ENCODE measurements around the gene SGMS1.

SGMS1 gene

GRCh38 chr10:50395851-50396250 lies 227.9 kb downstream of the SGMS1 start:
- Histone ChIP-seq H3K9me3 (ENCODE audit: control insufficient read depth, low read length) (no peaks in the 10 kb centered on the region), H3K4me1 (ENCODE audit: control insufficient read depth, insufficient read depth, low read depth, low read length) (peaks cover 3% of the 10 kb centered on the region), H2AK5ac (ENCODE audit: low read length, severe bottlenecking) (no peak overlapping the region), H3K27me3 (ENCODE audit: control insufficient read depth in 1 of 2, insufficient read depth in 1 of 2, low read length in 2 of 2) (no peaks in the 10 kb centered on the region), H2AFZ (ENCODE audit: low read depth, low read length) (no peak overlapping the region), H2BK120ac (ENCODE audit: low read depth, low read length) (no peak overlapping the region), H3K4me2 (ENCODE audit: low read length, poor library complexity, severe bottlenecking) (no peak overlapping the region), H3K14ac (ENCODE audit: low read length in 2 of 2) (no peak overlapping the region), H2BK15ac (ENCODE audit: low read depth, poor library complexity, severe bottlenecking) (no peak overlapping the region), H3K79me1 (replicated peaks; ENCODE audit: low read length, poor library complexity, severe bottlenecking) (peaks cover 9% of the 10 kb centered on the region), H3K4me3 (ENCODE audit: insufficient read depth in 1 of 2, low read depth in 1 of 2, low read length in 2 of 2) (no peak overlapping the region), H3K36me3 (ENCODE audit: control insufficient read depth in 1 of 2, insufficient read depth in 2 of 2, low read depth in 1 of 2, low read length in 2 of 2) (no peaks in the 10 kb centered on the region), H3K9ac (ENCODE audit: low read length) (no peak overlapping the region), H3K4ac (ENCODE audit: low read depth in 1 of 2, low read length in 2 of 2) (no peak overlapping the region), H2BK12ac (ENCODE audit: low read length in 2 of 2) (no peak overlapping the region), H2BK5ac (ENCODE audit: low read depth, low read length, poor library complexity, severe bottlenecking) (no peak overlapping the region), H3K23ac (ENCODE audit: low read length in 2 of 2) (no peak overlapping the region), H4K91ac (ENCODE audit: low read length) (no peak overlapping the region), H3K18ac (ENCODE audit: low read depth in 1 of 2, low read length in 2 of 2) (no peak overlapping the region), H3K27ac (ENCODE audit: low read length, poor library complexity, severe bottlenecking) (no peak overlapping the region), H4K8ac (ENCODE audit: low read length) (no peak overlapping the region)
- 89% methylated on average over 2 of the region's 2 CpGs for WGBS
- no peak for DNase-seq

DNA sequence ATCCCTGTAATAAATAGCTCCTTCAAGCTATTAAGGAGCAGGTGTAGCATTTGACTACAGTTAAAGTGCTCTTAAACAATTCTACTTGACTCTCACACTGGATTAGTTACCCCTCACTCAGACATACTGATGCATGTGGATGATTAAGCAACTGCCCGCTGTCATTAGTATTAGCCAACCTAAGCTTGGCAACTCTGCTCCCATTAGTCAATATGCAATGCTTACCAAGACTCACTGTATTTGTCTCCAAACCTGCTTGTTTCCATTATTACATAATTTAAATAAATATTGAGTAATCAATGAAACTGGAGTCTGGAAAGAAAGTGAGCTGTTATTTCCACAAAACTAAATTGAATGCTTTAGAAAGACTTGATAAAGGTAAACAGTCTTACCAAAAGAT lies 228.5 kb downstream of the SGMS1 start:
- Histone ChIP-seq H3K4me3 (ENCODE audit: insufficient read depth in 1 of 2, low read depth in 1 of 2, low read length in 2 of 2) (no peak overlapping the region), H3K9ac (ENCODE audit: low read length) (no peak overlapping the region), H3K27ac (ENCODE audit: low read length, poor library complexity, severe bottlenecking) (no peak overlapping the region), H2BK120ac (ENCODE audit: low read depth, low read length) (no peak overlapping the region), H2BK5ac (ENCODE audit: low read depth, low read length, poor library complexity, severe bottlenecking) (no peak overlapping the region), H2AK5ac (ENCODE audit: low read length, severe bottlenecking) (no peak overlapping the region), H2BK12ac (ENCODE audit: low read length in 2 of 2) (no peak overlapping the region), H3K9me3 (ENCODE audit: control insufficient read depth, low read length) (no peaks in the 10 kb centered on the region), H2AFZ (ENCODE audit: low read depth, low read length) (no peak overlapping the region), H3K23ac (ENCODE audit: low read length in 2 of 2) (no peak overlapping the region), H4K91ac (ENCODE audit: low read length) (no peak overlapping the region), H3K18ac (ENCODE audit: low read depth in 1 of 2, low read length in 2 of 2) (no peak overlapping the region), H4K8ac (ENCODE audit: low read length) (no peak overlapping the region), H3K4ac (ENCODE audit: low read depth in 1 of 2, low read length in 2 of 2) (no peak overlapping the region), H3K14ac (ENCODE audit: low read length in 2 of 2) (no peak overlapping the region), H3K36me3 (ENCODE audit: control insufficient read depth in 1 of 2, insufficient read depth in 2 of 2, low read depth in 1 of 2, low read length in 2 of 2) (no peaks in the 10 kb centered on the region), H3K4me2 (ENCODE audit: low read length, poor library complexity, severe bottlenecking) (no peak overlapping the region), H3K79me1 (replicated peaks; ENCODE audit: low read length, poor library complexity, severe bottlenecking) (peaks cover 11% of the 10 kb centered on the region), H3K4me1 (ENCODE audit: control insufficient read depth, insufficient read depth, low read depth, low read length) (peaks cover 3% of the 10 kb centered on the region), H3K27me3 (ENCODE audit: control insufficient read depth in 1 of 2, insufficient read depth in 1 of 2, low read length in 2 of 2) (no peaks in the 10 kb centered on the region), H2BK15ac (ENCODE audit: low read depth, poor library complexity, severe bottlenecking) (no peak overlapping the region)
- peak; percentile 71 for DNase-seq
- 100% methylated on average over 1 of the region's 1 CpG for WGBS

GRCh38 chr10:50394832-50395231 lies 228.9 kb downstream of the SGMS1 start:
- peaks cover 3% of the 10 kb centered on the region for H3K4me1 ChIP-seq (ENCODE audit: control insufficient read depth, insufficient read depth, low read depth, low read length)
- H2BK12ac ChIP-seq (ENCODE audit: low read length in 2 of 2) = no peak overlapping the region
- H3K4ac ChIP-seq (ENCODE audit: low read depth in 1 of 2, low read length in 2 of 2) = no peak overlapping the region
- no peaks in the 10 kb centered on the region for H3K36me3 ChIP-seq (ENCODE audit: control insufficient read depth in 1 of 2, insufficient read depth in 2 of 2, low read depth in 1 of 2, low read length in 2 of 2)
- no peak overlapping the region for H2AK5ac ChIP-seq (ENCODE audit: low read length, severe bottlenecking)
- no peak overlapping the region for H3K9ac ChIP-seq (ENCODE audit: low read length)
- no peak overlapping the region for H2BK15ac ChIP-seq (ENCODE audit: low read depth, poor library complexity, severe bottlenecking)
- H2AFZ ChIP-seq (ENCODE audit: low read depth, low read length) = no peak overlapping the region
- H3K23ac ChIP-seq (ENCODE audit: low read length in 2 of 2) = no peak overlapping the region
- no peak overlapping the region for H3K4me2 ChIP-seq (ENCODE audit: low read length, poor library complexity, severe bottlenecking)
- 100% methylated on average over 2 of the region's 3 CpGs for WGBS
- H3K79me1 ChIP-seq (replicated peaks; ENCODE audit: low read length, poor library complexity, severe bottlenecking) = peaks cover 11% of the 10 kb centered on the region
- H2BK120ac ChIP-seq (ENCODE audit: low read depth, low read length) = no peak overlapping the region
- no peak overlapping the region for H3K27ac ChIP-seq (ENCODE audit: low read length, poor library complexity, severe bottlenecking)
- no peak overlapping the region for H3K18ac ChIP-seq (ENCODE audit: low read depth in 1 of 2, low read length in 2 of 2)
- no peak overlapping the region for H2BK5ac ChIP-seq (ENCODE audit: low read depth, low read length, poor library complexity, severe bottlenecking)
- DNase-seq = no peak
- no peak overlapping the region for H3K14ac ChIP-seq (ENCODE audit: low read length in 2 of 2)
- H3K27me3 ChIP-seq (ENCODE audit: control insufficient read depth in 1 of 2, insufficient read depth in 1 of 2, low read length in 2 of 2) = no peaks in the 10 kb centered on the region
- H4K91ac ChIP-seq (ENCODE audit: low read length) = no peak overlapping the region
- no peak overlapping the region for H4K8ac ChIP-seq (ENCODE audit: low read length)
- H3K4me3 ChIP-seq (ENCODE audit: insufficient read depth in 1 of 2, low read depth in 1 of 2, low read length in 2 of 2) = no peak overlapping the region
- no peaks in the 10 kb centered on the region for H3K9me3 ChIP-seq (ENCODE audit: control insufficient read depth, low read length)

DNA sequence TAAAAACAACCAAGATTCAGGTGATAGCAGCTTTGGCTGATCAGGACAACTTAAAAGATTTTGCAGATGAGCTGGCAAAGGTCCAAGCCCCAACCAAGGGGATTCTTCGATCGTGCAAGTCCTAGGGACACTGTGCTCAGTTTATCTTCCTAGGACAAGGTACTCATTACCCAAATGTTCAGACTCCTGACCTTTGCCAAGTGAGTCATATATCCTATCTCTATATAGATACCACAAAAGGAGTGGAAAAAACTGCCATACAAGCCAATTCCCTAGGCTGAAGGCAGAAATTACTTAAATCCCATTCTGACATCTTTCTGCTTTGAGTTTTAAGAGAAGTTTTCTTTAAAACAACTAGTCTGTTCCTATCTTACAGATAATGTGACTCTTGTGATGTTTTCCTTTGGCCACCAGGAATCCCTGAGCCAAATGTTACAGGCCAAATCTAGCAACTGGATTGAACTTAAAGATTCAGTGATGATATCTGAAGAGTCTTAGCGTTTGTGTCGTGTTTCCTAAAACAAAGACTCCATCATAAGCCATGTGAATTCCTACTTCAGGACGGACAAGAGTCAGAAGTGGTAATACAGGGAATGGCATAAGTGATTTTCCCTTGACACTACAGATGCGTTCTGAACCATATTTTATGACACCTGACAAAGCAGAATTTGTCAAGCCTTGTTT lies 229.8 kb downstream of the SGMS1 start:
- Histone ChIP-seq H2BK15ac (ENCODE audit: low read depth, poor library complexity, severe bottlenecking) (no peak overlapping the region), H2BK12ac (ENCODE audit: low read length in 2 of 2) (no peak overlapping the region), H2AFZ (ENCODE audit: low read depth, low read length) (no peak overlapping the region), H2BK120ac (ENCODE audit: low read depth, low read length) (no peak overlapping the region), H3K9me3 (ENCODE audit: control insufficient read depth, low read length) (no peaks in the 10 kb centered on the region), H4K8ac (ENCODE audit: low read length) (no peak overlapping the region), H3K27me3 (ENCODE audit: control insufficient read depth in 1 of 2, insufficient read depth in 1 of 2, low read length in 2 of 2) (no peaks in the 10 kb centered on the region), H3K4me1 (ENCODE audit: control insufficient read depth, insufficient read depth, low read depth, low read length) (peaks cover 3% of the 10 kb centered on the region), H3K9ac (ENCODE audit: low read length) (no peak overlapping the region), H3K18ac (ENCODE audit: low read depth in 1 of 2, low read length in 2 of 2) (no peak overlapping the region), H3K4me2 (ENCODE audit: low read length, poor library complexity, severe bottlenecking) (no peak overlapping the region), H2BK5ac (ENCODE audit: low read depth, low read length, poor library complexity, severe bottlenecking) (no peak overlapping the region), H2AK5ac (ENCODE audit: low read length, severe bottlenecking) (no peak overlapping the region), H3K36me3 (ENCODE audit: control insufficient read depth in 1 of 2, insufficient read depth in 2 of 2, low read depth in 1 of 2, low read length in 2 of 2) (no peaks in the 10 kb centered on the region), H3K27ac (ENCODE audit: low read length, poor library complexity, severe bottlenecking) (no peak overlapping the region), H3K79me1 (replicated peaks; ENCODE audit: low read length, poor library complexity, severe bottlenecking) (peaks cover 13% of the 10 kb centered on the region), H3K4me3 (ENCODE audit: insufficient read depth in 1 of 2, low read depth in 1 of 2, low read length in 2 of 2) (no peak overlapping the region), H3K4ac (ENCODE audit: low read depth in 1 of 2, low read length in 2 of 2) (no peak overlapping the region), H3K23ac (ENCODE audit: low read length in 2 of 2) (no peak overlapping the region), H3K14ac (ENCODE audit: low read length in 2 of 2) (no peak overlapping the region), H4K91ac (ENCODE audit: low read length) (no peak overlapping the region)
- 65% methylated on average over 6 of the region's 6 CpGs for WGBS
- peak; percentile 69 for DNase-seq
